Esophagus (tissue), 2 donors: ENCODE measurements around the gene SNAPC4. TPM values are rescaled to one million over a fixed set of nuclear protein-coding genes. Genes with fewer than 3 reads are reported as not detected.

Experiments
- H3K27ac ChIP-seq, 2 donors: one replicate each; pipeline ENCODE4 v1.5.1; 2013; ENCODE audit warnings: low read depth in 2 of 2, mild to moderate bottlenecking in 2 of 2, inconsistent platforms in 1 of 2, low read length in 1 of 2, moderate library complexity in 1 of 2
- H3K27me3 ChIP-seq, 2 donors: one replicate each; pipeline ENCODE4 v1.6.1; 2013; ENCODE audit warnings: low read length in 2 of 2, control low read depth in 1 of 2, mild to moderate bottlenecking in 1 of 2; ENCODE audit not compliant: insufficient read depth in 2 of 2, control insufficient read depth in 1 of 2
- H3K36me3 ChIP-seq, 2 donors: one replicate each; pipeline ENCODE4 v1.6.1; 2013; ENCODE audit warnings: low read length in 1 of 2; ENCODE audit not compliant: control insufficient read depth in 2 of 2, insufficient read depth in 2 of 2
- H3K4me1 ChIP-seq, 2 donors: one replicate each; pipeline ENCODE4 v1.6.1; 2013; ENCODE audit warnings: low read length in 1 of 2; ENCODE audit not compliant: control insufficient read depth in 2 of 2, insufficient read depth in 2 of 2
- H3K4me3 ChIP-seq, 2 donors: one replicate each; pipeline ENCODE4 v1.5.1; 2013; ENCODE audit warnings: low read length in 2 of 2, mild to moderate bottlenecking in 2 of 2, low read depth in 1 of 2, moderate library complexity in 1 of 2
- H3K9me3 ChIP-seq, 2 donors: one replicate each; pipeline ENCODE4 v1.6.1; 2013; ENCODE audit warnings: mild to moderate bottlenecking in 2 of 2, low read depth in 1 of 2, low read length in 1 of 2, moderate library complexity in 1 of 2; ENCODE audit not compliant: control insufficient read depth in 2 of 2, insufficient read depth in 1 of 2
- WGBS, 2 donors: extraction: QIAGEN DNeasy Blood & Tissue Kit; methylation state at CpG; one replicate each; pipeline ENCODE4 v1.1.7; 2013; 5-methylcytosine and 5-hydroxymethylcytosine counted together
- polyA plus RNA-seq, 2 donors: library from polyadenylated mRNA; stranded (reverse); fragments of 200-250 nt; gene quantifications; one replicate each; pipeline ENCODE4 v1.2.3, GENCODE V29; 2013
- donor health status: healthy with polysubstance abuse.
- donor health status: Bipolar disorder and iron deficiency.

The SNAPC4 gene
- polyA plus RNA-seq, 2 donors: 3.5 to 6.6 TPM

- Histone ChIP-seq H3K4me3 (no peak overlapping the region), H3K27ac (no peak overlapping the region), H3K36me3 (peaks cover 3 to 31% of the 10 kb centered on the region in 2 donors), H3K4me1 (peaks cover 0 to 22% of the 10 kb centered on the region in 2 donors), H3K9me3 (no peaks in the 10 kb centered on the region), H3K27me3 (no peaks in the 10 kb centered on the region)
- WGBS, 2 donors: 75 to 82% methylated on average over 13 of the region's 13 CpGs
Observed at GRCh38 chr9:136402067-136402466, 2.1 kb upstream of the SNAPC4 start.

- H3K27me3 ChIP-seq: no peaks in the 10 kb centered on the region
- H3K36me3 ChIP-seq: peaks cover 0 to 33% of the 10 kb centered on the region in 2 donors
- no peak overlapping the region for H3K4me3 ChIP-seq
- H3K9me3 ChIP-seq: no peaks in the 10 kb centered on the region
- no peak overlapping the region for H3K27ac ChIP-seq
- WGBS, 2 donors: 89 to 90% methylated on average over 18 of the region's 18 CpGs
- H3K4me1 ChIP-seq: peaks cover 0 to 22% of the 10 kb centered on the region in 2 donors
Observed at GRCh38 chr9:136401173-136401922, 1.4 kb upstream of the SNAPC4 start.

GRCh38 chr9:136399176-136400037 lies 563 bp downstream of the SNAPC4 start:
- H3K27ac ChIP-seq: no peak overlapping the region
- 1 to 2% methylated on average over 44 to 67 of the region's 67 CpGs for WGBS, 2 donors
- H3K4me1 ChIP-seq: peaks cover 0 to 18% of the 10 kb centered on the region in 2 donors
- no peaks in the 10 kb centered on the region for H3K27me3 ChIP-seq
- peak overlapping the region; percentile 90 to 93 for H3K4me3 ChIP-seq
- H3K36me3 ChIP-seq: peaks cover 10 to 44% of the 10 kb centered on the region in 2 donors
- H3K9me3 ChIP-seq: no peaks in the 10 kb centered on the region

GRCh38 chr9:136398286-136398685 lies 1.7 kb downstream of the SNAPC4 start:
- Histone ChIP-seq H3K36me3 (peaks cover 10 to 45% of the 10 kb centered on the region in 2 donors), H3K27ac (no peak overlapping the region), H3K4me1 (peaks cover 0 to 14% of the 10 kb centered on the region in 2 donors), H3K9me3 (no peaks in the 10 kb centered on the region), H3K27me3 (no peaks in the 10 kb centered on the region), H3K4me3 (no peak overlapping the region)
- WGBS, 2 donors: 91 to 92% methylated on average over 12 of the region's 12 CpGs

GRCh38 chr9:136397643-136398042 lies 2.3 kb downstream of the SNAPC4 start:
- no peaks in the 10 kb centered on the region for H3K27me3 ChIP-seq
- H3K9me3 ChIP-seq: no peaks in the 10 kb centered on the region
- 71 to 81% methylated on average over 6 of the region's 6 CpGs for WGBS, 2 donors
- H3K36me3 ChIP-seq: peaks cover 10 to 44% of the 10 kb centered on the region in 2 donors
- no peak overlapping the region for H3K4me3 ChIP-seq
- H3K27ac ChIP-seq: no peak overlapping the region
- H3K4me1 ChIP-seq: peaks cover 0 to 14% of the 10 kb centered on the region in 2 donors

GRCh38 chr9:136396219-136396515 lies 3.8 kb downstream of the SNAPC4 start:
- Histone ChIP-seq H3K27ac (no peak overlapping the region), H3K9me3 (no peaks in the 10 kb centered on the region), H3K36me3 (peaks cover 14 to 49% of the 10 kb centered on the region in 2 donors), H3K4me1 (peaks cover 0 to 14% of the 10 kb centered on the region in 2 donors), H3K4me3 (no peak overlapping the region), H3K27me3 (no peaks in the 10 kb centered on the region)
- WGBS, 2 donors: 67 to 75% methylated on average over 4 of the region's 4 CpGs

GRCh38 chr9:136395345-136396218 lies 4.4 kb downstream of the SNAPC4 start:
- H3K36me3 ChIP-seq: peaks cover 14 to 49% of the 10 kb centered on the region in 2 donors
- H3K9me3 ChIP-seq: no peaks in the 10 kb centered on the region
- WGBS, 2 donors: 84 to 87% methylated on average over 26 of the region's 26 CpGs
- no peak overlapping the region for H3K27ac ChIP-seq
- no peak overlapping the region for H3K4me3 ChIP-seq
- no peaks in the 10 kb centered on the region for H3K27me3 ChIP-seq
- H3K4me1 ChIP-seq: peaks cover 0 to 14% of the 10 kb centered on the region in 2 donors

GRCh38 chr9:136395020-136395340 lies 5.0 kb downstream of the SNAPC4 start:
- H3K27me3 ChIP-seq: no peaks in the 10 kb centered on the region
- peaks cover 14 to 49% of the 10 kb centered on the region in 2 donors for H3K36me3 ChIP-seq
- H3K9me3 ChIP-seq: no peaks in the 10 kb centered on the region
- peaks cover 0 to 10% of the 10 kb centered on the region in 2 donors for H3K4me1 ChIP-seq
- WGBS, 2 donors: 92 to 93% methylated on average over 13 of the region's 13 CpGs
- no peak overlapping the region for H3K4me3 ChIP-seq
- H3K27ac ChIP-seq: no peak overlapping the region

- no peak overlapping the region for H3K27ac ChIP-seq
- 92 to 94% methylated on average over 21 of the region's 21 CpGs for WGBS, 2 donors
- H3K36me3 ChIP-seq: peaks cover 14 to 50% of the 10 kb centered on the region in 2 donors
- H3K27me3 ChIP-seq: no peaks in the 10 kb centered on the region
- H3K4me1 ChIP-seq: peaks cover 0 to 9% of the 10 kb centered on the region in 2 donors
- no peaks in the 10 kb centered on the region for H3K9me3 ChIP-seq
- no peak overlapping the region for H3K4me3 ChIP-seq
Observed at GRCh38 chr9:136394312-136395019, 5.5 kb downstream of the SNAPC4 start.
